ENCODE data around the gene HOXC9.

HOXC9 gene

DNA sequence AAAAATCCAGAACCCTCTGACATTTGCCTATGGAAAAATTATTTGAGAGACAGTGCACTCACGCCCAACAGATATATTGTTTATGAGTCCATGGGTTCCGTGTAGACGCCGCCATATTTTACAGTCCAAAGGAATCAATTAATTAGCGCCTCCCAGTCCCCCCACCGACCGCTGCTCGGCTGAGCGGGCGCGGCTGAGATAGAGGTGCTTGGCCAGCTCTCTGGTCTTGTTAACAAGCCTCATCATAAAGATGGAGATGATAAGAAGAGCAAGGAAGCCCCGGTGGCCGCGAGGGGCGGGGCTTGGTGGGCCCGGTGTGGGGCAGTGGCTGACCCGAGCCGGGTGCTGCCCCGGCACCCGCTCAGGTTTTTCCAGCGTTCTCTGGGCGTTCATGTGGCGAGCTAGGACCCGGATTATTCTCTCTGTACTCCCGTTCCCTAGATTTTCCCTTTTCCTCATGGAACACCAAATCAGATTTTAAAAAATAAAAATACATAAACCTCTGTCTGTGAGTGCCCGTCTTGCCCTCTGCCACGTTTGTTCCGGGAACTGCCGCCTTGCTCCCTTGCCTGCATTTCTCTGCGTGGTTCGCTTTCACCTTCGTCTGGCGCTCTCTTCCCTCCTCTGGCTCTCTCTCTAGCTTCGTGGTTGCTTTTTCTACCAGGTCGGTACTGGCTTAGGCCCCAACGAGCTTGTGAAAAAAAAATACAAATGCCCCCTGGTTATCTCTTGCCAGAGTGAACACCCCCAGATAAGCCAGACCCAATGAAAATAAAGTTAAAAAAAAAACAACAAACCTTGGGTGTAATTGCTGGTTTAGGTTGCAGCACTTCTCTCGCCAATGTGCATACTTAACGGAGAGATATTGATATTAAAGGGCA, 36.3 kb upstream of the HOXC9 start:
- DNase-seq = no peak

DNA sequence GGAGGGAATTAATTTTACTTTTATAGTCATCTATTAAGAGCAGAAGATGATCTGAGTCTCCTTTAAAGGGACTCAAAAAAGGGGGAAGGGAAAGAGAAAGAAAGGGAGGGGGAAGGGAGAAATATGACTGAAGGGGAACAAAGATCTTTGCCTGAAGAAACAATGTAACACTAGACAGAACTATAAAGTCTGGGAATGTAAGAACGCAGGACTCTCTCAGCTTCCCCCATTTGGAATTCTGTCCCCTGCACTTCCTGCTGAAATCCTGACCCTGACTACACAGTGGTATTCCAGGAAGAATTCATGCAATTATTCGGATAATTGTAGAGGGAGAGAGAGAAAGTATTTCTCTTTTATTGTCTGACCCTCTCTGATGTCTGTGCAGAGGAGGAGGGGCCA, 35.6 kb upstream of the HOXC9 start:
- DNase-seq = no peak

DNA sequence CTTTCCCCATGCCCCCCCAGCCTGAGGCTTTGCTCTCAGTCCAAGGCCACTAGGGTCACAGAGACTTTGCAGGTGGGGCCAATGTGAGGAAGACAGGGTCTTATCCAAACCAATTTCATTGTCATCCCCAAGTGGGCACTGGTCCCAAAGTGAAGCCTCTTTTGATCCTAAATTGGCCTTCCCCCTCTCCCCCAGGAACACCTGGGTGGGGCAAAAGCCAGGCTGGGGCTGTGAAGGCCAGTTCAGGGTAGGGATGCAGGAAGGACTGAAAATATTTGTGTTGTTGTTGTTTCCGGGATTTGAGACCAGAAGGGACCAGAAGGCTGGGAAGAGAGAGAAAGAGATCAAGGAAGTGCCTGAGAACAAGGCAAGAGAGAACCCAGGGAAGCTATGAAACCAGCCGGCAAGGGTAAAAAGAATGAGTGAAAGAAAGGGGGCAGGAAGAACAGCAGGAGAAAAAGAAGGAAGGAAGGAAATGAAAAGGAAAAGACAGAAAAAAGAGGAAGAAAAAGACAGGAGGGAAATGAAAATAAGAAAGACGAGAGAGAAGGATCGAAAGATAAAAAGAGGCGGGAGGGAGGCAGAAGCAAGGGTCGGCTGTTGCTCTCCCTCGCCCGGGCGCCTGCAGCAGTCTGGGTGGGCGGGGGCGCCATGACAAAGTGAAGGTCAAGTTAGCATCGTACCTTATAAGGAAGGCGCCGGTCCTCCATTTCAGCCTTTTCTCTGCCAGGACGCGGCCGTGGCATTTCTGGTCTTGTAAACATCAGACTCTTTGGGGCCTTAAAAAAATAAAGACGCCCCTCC, 34.5 kb upstream of the HOXC9 start:
- DNase-seq = no peak

DNA sequence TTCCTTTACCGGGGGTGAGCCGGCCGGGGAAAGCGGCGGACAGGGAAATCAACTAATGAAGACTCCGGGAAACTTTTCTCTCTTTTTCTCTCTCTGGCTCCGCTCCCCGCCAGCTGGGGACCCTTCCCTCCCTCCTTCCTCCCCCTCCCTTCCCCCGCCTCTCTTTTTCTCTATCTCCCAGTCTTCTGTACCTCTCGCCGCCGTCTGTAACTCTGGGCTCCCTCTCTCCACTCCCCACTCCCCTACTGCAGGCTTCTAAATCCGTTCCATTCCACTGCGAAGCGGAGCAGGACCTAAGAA, 33.9 kb upstream of the HOXC9 start:
- DNase-seq = no peak

DNA sequence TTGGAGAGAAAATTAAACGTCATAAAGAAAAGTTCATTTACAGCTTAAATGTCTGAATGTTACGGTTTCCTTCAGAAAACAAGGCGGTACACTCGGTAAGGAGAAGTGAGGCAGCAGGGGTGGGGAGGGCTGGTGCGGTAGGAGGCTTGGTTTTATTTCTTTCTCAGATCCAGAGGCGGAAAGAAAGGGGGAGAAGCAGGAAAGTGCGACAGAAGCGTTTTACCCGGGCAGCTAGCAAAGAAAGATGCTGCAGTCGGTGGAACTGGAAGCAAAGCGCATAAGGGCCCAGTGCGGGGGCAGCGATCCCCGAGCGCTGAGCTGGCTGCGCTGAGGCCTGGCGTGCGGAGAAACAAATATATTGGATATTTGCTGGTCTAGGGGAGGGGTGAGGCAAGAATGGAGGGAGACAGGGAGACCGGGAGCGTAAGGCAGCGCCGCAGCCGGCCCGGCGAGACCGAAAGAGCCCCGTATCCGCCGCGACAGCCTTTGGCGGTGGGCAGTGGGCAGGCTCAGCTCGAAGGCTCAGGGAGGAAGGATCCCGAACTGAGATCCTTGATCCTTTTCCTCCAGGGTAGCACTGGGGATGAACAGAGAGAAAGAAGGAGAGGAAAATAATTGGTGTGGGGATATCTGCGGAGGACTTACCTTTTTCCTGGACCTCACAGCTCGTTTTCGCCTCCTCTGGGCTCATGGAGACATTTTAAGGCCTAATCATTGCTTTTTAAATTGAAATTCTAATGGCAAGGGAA, 33.4 kb upstream of the HOXC9 start:
- DNase-seq = no peak

DNA sequence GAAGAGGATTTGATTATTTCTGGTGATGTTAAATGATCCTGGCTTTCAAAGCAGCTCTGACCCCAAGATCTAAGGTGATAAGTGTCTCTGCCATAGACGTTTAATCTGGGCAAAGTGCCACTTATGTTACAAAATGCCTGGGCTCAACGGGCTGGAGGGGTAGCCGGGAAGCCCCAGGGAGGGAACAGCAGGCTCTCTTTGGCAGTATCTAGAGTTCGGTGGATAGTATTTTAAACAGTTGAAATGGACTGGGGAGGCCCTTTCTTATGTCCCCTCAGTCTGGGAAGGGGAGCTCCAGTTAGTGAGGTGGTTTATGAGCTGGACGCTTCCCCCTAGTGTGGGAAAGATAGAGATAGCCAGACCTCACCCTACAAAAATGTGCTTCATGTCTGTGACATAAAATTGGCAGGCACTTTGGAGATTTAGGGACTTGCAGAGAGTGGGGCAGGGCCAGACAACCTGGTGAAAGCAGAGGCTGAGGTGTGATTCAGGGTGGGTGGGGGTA, 32.5 kb upstream of the HOXC9 start:
- DNase-seq = no peak

DNA sequence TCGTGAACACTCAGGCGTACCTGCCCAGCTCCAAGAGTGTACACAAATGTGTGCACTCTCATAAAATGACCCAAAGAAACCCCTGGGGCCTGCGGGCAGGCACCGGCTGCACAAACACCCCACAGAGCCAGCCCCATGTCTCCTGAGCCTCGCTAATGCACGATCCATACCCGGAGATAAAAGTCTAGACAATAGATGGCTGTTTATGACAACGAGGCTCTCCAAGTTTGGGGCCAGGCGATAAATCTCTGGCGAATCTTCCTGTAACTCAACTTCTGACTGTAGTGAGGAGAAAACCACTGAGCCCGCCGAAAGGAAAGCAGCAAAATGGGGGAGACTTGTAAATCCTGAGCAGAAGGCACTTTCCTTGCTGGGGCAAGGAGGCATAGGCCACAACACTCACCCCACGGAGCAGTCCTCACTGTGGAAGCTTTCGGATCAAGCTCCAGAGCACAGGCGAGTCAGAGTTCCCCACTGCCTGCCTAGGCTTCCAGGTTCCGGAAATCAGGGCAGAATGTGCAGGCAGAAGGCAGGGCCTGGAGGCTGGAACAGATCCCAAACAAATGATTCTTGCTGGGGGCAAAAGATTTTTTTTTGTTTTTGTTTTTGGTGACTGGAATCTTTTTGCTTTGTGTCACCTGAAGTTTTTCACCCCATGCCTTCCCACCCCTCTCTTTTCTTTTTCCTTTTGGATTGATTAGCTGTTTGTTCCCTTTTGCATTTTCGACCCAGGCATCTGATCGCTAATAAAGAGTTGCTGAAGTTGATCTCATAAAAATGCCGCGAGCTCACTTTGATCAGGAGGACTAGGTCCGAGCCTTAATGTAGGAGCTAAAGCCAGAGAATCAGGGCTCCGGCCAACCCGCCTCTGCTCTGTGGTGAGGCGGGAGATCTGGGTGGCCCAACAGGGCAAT, 31.5 kb upstream of the HOXC9 start:
- DNase-seq = no peak

DNA sequence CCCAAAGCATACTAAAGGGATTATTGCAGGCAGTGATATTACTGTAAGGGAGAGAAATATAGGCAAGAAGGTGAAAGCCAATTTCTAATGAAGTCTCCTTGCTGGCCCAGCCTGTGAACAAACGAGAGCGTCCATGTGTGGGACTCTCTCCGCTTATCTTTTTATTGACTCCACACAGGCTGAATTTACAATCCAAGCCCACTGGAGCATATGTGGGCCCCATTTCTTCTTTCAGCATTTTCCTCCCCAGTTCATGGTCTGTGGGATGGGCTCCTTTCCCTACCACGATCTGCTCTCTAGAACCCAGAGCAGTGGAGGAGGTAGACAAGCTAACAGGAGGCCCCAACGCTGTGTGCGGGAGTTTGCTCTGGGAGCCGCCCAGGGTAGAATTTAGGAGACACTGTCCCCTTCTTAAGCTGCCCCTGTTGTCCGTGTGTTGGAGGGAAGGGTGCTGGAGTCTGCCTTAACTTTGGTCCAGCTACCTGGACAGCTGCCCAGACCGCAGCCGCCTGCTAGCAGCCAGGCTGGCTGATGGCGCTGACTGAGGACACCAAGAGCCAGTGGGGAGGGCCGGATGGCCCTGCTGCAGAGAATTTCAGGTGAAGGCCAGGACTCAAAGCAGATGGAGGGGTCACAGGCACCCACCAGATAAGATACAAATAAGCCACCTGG, 30.2 kb upstream of the HOXC9 start:
- DNase-seq = no peak

DNA sequence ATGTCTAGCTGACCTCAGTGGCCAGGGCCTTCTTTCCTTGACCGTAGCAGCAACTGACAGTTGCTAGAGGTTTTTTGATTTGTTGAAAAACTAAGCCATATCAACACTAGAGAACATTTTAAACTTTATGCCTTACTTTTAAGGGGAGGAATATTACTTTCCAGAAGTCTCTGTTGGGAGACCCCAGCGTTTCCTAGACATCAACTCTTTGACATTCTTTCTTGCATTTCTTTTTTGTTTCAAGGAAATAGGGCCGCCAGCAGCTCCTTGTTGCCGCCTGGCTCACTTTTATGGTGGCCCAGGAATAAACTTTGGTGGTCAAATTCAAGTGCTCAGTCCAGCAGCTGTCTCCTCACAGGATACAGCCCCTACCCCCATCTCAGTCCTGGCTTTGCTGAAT, 29.5 kb upstream of the HOXC9 start:
- no peak for DNase-seq

DNA sequence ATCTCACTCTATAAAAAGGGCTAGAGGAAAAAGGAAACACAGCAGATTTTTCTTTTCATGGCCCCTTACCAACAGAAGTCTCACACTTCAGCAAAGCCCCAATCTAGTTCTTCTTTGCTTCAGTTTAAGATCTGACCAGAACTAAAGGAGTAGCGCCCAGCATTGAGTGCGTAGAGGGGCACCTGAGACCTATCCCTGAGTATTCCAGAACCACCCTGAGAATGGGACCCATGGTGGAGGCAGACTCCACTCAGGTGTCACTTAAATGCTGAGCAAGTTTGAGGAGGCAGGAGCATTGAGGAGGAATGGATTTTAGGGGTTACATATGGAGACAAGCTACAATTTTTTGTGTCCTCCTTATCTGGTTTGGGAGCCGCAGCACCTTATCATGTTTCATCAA, 28.8 kb upstream of the HOXC9 start:
- no peak for DNase-seq

DNA sequence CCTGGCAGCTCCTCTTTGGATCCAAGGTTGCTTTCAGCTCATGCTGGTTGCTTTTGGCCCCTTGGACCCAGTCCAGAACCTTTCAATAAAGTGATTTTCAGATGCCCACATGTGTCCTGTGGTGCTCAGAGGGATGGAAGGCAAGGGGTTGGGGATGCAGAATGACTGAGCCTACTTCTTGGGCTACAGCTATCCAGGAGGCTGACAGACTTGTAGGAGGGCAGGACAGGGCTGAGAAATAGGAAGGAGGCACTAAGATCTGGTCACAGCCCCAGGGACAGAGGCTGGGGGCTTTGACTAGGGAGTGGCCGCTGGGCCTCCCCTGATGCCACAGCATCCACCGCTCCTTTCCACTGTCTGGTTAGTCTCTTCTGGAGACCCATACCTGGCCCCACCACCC, 28.3 kb upstream of the HOXC9 start:
- DNase-seq = no peak

DNA sequence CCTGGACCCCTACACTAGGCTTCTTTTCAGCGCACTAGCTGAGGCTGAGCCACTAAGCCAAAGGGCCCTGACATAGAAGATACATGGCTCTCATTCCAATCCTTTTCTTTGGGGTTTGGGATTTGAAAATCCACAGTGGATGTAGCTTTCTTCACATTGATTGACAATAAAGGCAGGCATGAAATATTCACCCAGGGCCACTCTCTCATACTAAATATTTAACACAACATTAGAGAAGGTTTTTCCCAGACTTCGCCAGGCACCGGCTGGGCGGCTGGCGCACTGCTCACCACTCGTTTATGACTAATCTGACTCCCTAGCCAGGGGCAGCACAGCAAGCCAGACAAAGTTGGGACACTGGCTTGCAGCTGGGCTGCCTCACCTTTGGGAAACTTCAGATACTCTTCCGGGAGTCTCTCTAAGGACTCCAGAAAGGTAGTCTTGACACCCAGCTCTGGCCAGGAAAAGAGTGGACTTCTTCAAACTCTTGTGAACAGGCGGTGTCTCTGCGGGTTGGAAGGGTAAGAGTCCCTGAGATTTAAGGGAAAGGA, 27.7 kb upstream of the HOXC9 start:
- DNase-seq = no peak

DNA sequence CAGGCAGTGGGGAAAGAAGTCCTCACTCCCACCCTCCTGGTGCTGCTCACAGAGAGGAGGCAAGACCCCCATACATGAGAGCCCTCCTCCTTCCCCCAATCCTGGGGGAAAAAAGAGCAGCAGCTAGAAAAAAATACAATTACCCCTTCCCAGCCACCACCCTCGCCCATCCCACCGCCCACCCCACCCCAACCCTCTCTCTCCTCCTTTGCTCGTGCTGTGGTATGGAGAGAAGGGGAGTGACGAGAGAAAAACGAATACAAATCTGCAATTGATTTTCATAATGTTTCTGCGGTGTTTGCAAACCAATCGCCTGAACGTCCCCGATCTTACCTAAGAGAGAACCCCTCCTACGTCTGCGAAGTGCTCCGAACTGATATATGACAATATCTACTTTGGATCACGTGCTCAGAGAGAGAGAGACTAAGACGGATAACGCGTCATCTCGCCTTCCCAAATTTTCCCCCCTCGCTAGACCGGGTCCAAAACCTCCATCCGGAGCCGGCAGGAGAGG, 27.2 kb upstream of the HOXC9 start, which contains the start of gene HOXC11:
HOXC11 (plus strand) TSS at position 405 of the 514 bp plus-strand sequence. CDS start 116 bp downstream, outside the sequence.
- DNase-seq = no peak

DNA sequence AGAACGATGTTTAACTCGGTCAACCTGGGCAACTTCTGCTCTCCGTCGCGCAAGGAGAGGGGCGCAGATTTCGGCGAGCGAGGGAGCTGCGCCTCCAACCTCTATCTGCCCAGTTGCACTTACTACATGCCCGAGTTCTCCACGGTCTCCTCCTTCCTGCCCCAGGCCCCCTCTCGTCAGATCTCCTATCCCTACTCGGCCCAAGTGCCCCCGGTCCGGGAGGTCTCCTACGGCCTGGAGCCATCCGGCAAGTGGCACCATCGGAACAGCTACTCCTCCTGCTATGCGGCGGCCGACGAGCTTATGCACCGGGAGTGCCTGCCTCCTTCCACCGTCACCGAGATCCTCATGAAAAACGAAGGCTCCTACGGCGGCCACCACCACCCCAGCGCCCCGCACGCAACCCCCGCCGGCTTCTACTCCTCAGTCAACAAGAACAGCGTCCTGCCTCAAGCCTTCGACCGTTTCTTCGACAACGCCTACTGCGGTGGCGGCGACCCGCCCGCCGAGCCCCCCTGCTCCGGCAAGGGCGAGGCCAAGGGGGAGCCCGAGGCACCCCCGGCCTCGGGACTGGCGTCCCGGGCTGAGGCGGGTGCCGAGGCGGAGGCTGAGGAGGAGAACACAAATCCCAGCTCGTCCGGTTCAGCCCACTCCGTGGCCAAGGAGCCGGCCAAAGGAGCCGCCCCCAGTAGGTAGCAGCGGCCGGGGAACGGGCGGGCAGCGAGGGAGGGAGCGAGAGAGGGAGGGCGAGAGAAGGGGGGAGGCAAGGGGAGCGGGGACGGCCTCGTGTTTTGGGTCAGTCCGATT, 26.5 kb upstream of the HOXC9 start:
- no peak for DNase-seq

DNA sequence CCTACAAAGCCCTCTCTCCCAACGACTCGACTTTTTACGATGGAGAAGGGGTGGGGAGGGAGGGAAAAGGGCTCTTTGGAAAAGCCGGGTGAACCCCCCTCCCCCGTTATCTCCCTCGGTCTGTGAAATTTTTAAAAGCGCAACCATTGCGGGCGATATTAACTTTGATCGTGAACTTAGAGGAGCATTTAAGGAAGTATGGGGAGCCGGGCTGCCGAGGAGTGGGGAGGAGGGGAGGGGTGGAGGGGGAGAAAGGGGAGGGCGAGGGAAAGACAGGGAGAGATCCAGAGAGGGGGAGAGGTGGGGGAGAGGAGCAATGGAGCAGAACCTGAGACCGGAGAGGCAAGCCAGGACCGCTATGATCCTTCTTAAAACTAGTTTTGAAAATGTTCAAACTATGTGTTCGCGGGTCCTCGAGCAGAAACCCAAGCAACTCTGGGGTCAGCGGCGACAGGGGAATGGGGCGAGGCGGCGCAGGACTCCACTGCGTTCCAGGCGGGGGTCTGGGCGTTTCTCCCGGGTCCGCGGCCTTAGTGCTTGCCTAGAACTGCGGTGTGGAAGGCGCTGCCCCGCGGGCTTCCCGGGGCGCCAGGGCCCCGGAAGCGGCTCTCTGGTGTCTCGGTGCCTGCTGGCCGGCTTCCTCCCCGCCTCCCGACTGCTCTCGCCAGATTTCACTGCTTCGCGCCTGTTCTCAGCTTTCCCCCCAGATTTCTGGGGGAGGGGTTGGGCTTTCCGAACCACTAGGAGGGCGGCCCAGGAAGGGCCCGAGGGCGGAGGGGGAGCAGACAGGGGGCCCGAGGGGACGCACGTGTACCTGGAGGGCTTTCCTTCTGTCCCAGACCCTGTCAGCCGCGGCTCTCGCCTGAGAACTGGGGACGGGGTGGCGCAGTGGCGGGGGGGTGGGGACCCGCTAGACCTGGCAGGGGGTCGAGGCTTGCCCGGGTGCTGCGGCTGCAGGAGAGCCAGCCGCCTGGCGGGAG, 25.6 kb upstream of the HOXC9 start, which contains the start of gene HOTAIR:
HOTAIR (minus strand) TSS at position 871 of the 980 bp plus-strand sequence.
- no peak for DNase-seq

DNA sequence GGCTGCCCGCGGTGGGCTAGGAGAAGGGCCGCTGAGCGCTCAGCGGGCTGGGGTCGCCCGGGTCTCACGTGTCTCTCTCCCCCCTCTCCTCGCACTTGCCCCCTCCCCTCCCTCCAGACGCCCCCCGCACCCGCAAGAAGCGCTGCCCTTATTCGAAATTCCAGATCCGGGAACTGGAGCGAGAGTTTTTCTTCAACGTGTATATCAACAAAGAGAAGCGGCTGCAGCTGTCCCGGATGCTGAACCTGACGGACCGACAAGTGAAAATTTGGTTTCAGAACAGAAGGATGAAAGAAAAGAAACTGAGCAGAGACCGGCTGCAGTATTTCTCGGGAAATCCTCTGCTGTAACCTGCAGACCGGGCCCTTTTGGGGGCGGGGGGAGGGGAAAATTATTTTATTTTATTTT, 24.9 kb upstream of the HOXC9 start:
- no peak for DNase-seq

DNA sequence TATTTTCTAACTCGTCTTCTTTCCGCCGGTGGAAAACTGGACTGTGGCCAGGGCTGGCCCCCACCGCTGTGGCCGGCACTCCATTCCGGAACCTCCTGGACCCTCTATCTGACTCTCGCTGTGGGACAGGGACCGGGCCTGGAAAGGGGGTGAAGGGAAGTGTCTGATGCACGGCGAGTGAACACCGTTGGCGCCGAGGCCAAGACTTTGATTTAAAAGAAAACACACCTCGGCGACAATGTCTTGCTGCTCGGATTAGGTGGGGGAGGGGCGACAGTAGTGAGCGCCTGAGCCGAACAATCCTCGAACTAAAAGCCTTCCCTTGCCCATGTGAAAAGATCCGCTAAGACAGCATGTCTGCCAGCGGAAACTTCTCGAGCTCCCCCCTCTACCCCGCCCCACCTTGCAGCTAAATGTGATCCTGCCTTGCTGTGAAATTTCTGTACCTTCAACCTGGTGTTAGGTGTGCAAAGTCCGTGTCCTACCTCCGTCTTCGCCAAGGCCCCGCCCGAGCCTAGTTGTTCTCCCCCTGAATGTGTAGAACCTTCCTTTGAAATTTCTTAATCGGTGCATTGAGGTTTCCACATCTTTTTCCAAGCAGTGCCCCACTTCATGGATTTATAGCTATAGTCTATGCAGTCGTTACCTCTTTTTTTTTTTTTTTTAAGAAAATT, 24.3 kb upstream of the HOXC9 start:
- no peak for DNase-seq

All from fibroblast of skin of abdomen (primary cell).